GM18858 (cell line): Measurements from ENCODE around the gene MTOR.

Source experiments
- ATAC-seq: cut with Tn5 transposase; IDR thresholded peaks from one replicate; pipeline ENCODE4 v1.9.1; 2021; ENCODE audit not compliant: unreplicated experiment

The MTOR gene

DNA sequence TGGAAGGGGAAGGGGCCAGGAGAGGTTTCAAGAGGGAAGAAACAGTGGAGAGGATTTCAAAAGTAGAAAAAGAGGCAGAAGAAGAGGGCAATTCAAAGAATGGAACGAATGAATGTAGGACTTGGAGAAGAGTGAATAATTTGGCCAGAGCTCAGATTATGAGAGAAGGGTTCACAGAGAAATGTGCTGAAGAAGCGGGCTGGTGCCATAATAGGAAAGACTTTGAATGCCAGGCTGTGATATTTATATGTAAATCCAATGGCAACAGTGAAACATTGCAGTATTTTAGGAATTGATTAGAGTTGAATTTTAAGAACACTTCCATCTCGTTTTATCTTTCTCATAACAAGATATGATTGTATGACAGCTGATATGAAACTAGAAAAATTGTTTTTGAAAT is 109.2 kb downstream of the MTOR start:
- ATAC-seq = no peak

DNA sequence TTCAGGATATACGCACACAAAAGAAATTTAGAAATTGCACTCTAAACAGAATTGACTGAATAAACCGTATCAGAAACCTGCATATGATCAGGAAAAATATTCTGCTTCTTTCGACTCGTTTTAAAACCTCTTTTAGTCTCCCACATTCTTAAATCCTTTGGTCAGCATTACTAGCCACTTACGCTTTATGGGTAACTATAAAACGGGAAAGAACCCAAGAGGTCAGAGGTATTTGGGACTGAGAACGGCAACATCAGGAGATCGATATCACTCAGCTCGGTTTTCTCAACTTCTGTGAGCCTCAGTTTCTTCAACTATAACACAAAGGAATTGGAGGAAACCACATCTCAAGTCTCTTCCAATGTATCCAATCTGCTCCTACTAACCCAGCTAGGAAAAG is 109.6 kb downstream of the MTOR start:
- no peak for ATAC-seq

DNA sequence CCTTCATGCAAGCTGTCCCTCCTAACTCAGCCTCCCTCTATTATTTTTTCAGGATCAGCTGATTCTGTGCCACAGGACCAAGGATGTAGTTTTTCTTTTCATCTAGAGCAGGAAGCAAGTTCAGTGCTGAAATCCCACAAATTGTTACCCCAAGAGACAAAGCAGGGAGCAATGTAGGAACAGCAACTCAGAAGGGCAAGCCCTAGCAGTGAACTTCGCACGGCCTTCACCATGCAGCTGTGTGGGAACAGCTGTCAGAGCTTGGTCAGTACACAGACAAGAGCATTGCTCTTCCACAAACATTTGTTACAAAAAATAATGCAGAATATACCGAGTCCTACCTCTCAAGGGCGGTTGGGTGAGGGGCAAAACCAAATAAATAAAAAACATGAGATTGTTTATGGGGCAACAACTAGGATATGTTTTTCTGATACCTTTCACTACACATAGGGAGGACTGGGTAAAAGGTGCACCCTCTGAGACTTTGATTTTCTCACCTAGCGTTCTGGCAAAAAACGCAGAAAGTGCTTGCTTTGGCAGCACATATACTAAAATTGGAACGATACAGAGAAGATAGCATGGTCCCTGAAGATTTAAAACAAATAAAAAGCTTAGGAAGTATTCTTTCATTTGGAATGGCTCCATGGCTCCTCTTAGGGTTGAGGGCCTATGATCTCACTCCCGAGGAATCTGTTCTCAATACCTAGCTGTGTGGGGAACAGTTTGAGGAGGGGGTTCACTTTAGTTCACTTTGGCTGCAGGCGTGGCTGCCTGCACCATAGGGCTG is 110.3 kb downstream of the MTOR start:
- no peak for ATAC-seq

DNA sequence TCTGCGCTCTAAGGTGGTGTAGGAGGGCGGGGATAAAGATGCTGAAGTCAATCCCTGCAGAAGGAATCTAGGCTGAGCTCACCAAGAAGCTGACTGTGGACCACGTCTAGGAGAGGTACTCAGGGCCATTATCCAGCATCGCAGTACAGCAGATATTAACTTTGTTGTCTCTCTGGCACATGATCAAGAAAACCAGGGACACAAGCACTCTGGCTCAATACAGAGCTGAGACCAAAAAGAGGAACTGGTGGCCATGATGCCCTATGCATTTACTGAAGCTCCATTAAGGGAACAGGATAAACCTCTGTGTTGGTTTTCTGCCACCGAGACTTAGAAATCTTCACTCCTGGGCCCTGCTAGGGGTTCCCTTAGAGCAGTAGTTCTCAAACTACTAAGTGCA is 111.2 kb downstream of the MTOR start:
- ATAC-seq = no peak

DNA sequence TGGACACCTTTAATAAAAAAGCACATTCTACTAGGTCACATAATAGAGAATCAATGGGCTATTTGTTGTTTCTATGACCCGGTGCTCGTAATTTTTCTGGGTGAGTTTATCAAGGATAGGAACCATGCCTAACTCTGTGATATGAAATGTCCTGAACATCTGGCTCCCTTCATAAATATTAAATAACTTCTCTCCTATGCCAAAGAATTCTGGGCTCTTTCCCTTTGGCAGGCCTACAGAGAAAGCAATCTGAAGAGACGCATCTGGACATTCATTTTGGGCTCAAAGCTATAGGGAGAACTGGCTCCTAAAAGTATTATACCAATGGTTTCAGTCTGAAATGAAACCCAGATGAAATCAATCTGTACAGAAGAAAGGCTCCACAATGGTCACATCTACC is 112.0 kb downstream of the MTOR start:
- no peak for ATAC-seq

DNA sequence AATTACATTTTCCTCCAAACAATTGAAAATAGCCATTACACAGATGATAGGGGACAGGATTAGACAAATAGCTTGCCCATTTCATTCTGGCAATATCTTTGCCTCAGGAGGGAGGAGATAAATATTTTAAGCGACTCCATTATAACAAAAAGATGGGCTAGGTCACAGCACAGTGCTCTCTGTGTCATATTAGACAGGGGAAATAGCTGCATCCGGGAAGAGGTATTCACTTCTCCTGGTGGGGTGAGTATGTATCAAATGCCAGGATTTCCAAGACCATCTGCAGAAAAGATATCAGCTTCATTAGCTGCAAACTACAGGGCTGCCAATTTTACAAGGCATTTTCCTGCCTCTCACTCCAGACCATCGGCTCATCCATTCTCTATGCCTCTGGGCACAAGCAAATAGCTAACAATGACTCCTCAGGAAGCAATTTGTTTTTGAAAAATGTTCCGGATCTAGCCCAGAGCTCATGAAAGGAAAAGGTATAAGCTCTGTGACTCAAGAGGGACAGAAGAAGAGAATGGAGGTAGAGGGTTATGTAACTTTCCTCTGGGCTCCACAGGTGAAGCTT is 115.1 kb downstream of the MTOR start:
- no peak for ATAC-seq

DNA sequence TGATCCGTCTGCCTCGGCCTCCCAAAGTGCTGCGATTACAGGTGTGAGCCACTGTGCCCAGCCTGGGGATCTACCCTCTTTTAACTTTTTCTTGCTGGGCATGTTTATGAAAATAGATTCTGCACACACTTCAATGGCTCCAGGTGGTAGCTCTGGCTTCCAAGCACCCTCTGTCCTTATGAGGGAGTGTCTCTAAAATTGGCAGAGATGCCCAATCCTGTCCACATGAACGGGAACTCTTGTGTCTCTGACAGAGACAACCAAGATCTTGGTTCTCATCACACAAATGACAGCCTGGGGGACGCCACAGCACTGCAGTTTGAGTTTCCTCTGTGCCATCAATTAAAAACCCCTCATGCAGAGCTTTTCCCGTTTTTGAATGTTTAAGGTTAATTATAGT is 116.6 kb downstream of the MTOR start:
- no peak for ATAC-seq

DNA sequence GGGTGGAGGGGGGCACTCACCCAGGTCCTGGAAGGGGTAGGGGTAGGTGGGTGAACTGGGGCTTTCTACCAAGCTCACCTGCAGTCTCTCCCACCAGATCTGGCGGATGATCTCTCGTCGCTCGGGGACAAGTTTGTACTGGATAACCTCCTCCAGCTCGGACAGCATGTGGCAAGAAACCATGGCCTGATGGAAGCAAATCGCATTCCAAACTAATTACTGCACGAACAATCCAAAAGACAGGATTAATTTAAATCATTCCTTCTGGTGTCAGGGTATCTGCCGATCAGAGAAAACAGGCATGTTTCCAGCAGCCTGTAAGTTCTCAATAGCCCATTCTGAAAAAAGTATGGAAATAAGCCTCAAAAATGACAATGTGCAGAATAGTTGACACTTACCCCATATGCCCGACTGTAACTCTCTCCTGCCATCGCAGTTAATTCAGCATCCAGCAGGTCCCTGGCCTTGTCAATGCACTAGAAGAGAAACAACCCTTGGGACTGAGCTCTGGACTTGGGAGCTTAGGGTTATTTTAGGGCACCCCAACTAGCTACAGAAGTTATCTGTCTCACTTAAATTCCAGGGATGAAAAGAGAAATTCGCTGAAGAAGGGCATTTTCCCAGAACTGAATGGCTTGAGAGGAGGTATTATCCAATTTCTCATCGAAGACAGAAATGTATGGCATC is 117.6 kb downstream of the MTOR start:
- no peak for ATAC-seq

DNA sequence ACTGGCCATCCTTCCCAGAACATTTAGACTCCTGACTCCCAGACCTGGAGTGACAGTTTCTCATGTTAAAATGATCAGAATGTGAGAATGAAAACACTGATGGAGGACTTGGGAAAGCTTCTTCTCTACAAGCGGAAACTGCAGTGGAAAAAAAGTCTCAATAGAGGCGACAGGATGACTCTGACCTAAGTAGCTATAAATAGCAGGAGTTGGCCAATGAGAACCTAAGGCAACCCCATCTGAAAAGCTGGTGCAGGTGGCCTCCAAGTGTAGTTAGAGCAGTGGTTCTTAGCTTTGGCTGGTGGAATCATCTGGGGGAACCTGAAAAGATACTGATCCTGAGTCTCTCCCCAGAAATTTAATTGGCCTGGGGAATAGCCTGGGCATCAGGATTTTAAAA is 118.4 kb downstream of the MTOR start:
- ATAC-seq = no peak

DNA sequence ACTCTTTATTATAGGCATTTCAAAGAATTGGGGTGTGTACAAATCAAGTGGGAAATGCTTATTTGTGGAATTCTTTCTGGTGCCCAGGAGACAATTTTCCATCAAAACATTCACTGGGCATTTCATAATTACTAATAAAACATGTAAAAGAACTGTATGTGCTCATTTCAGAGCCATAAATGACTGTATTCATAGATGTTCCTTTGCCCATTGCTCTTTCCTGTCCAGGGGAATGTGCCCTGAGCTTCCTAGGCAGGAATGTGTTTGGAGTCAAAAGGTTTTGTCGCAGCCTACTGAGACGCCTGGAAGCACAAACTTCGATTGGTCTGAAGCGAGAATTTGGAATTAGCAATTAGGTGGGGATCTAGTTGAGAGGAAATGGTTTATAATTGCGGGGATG is 119.0 kb downstream of the MTOR start:
- no peak for ATAC-seq

DNA sequence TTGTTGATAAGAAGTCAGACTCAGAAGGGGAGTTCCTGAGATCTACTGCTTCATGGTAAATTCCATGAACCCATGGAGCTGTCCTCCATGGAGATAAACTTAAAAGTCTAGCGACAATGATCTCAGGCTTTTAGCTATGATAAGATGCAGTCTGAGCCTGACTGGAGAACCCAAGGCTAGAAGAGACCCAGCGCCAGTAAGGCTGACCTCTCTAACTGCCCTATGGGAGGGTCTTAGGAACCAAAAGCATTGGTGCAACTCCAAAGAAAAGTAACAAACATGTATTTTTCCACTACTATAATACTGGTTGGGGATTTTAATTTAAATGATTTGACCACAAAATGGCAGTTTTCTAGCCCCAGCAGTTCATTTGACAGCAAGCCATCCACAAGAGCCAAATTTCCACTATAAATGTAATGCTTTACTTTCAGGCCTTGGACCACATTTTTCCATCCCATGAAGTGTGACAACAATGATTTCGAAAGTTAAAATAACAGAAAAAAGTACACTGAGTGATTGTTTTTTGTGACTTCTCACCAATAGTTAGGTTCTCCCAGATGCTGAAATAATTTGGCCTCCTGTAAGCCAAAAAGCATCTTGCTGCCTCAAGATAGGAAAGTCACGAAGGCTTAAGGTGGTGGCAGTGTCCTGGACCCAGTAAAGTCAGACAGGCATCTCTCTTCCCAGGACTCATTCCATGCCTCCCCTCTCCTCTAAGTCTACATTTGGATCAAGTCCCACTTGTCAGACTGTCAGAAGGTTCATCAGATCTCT is 119.5 kb downstream of the MTOR start:
- no peak for ATAC-seq

DNA sequence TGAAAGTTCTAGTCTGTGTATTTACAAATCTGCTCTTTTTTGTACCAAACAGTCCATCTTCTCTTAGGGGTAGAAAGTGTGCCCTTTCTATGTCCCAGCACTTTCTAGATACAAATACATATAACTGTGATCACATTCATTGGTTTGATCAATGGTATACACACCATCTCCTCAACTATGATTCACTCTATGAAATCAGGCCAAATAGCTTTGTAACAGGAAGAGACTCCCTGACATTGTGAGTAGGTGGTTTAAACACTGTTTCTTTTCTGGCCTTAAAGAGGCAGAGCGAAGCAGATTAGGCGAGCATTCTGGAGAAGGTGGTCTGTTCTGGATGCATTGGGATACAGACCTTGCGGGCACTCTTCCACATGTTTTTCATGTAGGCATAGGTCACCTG is 123.4 kb downstream of the MTOR start:
- no peak for ATAC-seq

DNA sequence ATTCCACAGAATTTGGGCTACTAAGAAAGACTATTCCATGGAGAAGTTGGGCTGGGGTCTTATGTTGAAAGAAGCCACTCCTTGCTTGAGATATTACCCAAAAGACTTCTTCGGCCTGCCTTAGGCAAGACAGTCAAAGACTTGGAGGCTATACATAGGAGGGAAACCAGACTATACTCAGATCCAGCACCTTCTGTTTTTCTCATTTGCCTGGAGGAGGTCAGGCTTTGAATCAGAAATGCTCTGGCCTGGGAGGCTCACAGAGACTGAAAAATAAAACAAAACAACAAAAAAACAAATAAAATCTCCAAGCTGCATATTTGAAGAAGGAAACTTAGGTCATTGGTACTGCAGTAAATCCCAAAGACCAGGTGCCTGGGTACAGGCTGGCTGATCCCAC is 124.3 kb downstream of the MTOR start:
- no peak for ATAC-seq

DNA sequence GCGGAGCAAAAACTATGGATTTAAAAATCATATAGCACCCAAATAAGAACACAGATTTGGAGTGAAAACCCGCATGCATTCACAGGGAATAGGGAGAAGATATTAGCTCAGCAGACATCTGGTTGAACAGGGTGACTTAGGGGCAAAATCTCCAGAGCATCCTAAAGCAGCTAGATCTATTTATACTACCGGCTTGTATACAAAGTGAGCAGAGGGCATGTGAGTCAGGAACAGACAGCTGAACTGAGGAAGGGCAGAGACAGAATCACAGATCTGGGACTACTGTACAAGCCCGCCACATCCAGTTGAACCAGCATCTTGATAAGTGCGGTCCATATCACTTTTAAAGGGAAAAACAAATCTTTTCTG is 127.5 kb downstream of the MTOR start:
- no peak for ATAC-seq

DNA sequence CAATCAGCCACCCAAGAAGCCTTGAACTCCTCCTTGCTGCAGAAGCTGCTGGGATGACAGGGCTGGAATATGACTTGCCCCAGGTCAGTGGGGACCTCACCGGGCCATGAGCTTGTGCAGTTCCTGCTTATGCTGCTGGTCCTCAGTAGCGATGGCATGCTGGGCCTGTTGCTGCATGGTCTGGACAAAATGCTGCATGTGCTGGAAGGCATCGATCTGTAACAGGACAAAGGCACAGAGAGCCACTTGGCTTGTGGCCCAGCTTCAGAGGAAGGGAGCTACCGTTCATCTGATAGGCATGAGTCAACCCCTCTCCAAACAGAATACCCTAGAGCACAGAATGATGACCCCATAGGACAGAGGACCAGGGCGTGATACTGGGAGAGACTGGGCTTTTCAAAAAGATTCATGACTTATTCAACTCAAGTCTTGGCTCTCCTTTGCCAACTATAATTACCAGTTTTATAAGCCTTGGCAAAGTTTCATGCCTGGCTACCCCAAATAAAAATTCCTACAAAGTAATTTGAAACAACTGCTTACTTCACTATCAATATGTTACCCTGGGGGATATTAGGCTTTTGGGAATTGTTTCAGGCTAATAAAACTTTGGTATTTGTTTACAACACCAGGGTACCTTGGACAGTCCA is 128.0 kb downstream of the MTOR start:
- ATAC-seq = no peak

DNA sequence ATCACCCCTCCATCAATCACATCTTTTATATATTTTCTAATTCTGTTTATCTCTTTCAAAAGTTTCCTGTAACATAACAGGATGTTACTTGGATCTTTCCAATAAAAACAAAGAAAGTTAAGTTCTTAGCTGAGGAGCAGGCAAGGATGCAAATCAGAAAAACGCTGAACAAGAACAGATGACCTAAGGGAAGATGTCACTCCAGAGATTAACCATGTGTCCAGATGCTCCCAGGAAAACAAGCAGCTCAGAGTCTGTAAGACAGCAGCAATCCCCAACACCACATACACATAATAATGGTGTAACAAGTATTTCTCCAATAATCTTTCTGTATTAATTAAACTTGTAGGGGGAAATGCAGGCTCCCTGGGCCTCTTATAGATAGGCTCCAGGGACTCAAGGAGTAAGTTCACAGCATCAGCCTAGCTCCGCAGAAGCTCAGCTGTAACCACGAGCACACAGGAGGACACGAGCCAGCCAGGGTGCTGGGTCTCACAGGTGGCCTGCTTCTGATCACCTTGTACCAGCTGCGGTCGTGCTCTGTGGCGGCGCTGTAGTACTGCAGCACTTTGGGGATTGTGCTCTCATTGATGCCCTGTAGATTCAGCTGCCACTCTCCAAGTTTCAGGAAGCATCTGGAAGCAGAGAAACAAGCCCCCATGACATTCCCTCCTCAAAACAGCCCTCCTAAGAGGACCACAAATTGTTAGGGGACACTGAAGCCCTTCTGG is 129.6 kb downstream of the MTOR start:
- no peak for ATAC-seq

DNA sequence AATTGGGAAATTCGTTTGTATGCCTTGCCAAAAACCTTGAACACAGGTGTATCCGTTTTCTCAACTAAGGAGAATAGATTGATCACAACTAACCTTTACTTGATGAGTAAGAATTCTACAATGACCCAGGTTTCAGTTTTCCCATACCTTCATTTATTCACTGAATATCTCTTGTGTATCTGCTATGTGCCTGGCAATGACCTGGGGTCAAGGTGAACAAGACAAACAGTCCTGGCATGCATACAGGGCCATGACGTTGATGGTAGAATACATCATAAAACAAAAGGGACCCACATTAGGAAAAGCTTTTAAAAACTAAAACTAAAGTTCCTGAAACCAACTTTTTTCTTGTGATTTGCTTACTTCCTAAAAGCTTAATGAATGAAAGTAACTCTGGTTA is 130.5 kb downstream of the MTOR start:
- no peak for ATAC-seq

DNA sequence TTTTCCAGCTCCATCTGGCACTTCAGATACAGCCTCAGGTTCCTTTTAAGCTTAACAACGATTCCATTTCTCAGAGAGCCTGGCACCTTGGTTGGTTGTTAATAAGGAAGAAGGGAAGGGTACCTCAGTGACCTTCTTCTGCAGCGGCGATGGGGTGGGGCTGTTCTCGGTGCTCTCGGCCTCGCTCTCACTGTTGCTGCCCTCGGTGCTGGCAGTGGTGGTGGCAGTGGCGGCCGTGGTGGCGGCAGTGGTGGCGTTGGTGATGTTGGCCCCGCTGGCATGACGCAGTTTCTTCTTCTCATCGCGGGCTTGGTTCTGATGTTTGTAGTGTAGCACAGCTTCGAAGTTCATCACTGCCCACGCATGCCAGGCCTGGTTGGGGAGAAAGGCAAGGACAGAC is 131.9 kb downstream of the MTOR start:
- ATAC-seq = no peak

DNA sequence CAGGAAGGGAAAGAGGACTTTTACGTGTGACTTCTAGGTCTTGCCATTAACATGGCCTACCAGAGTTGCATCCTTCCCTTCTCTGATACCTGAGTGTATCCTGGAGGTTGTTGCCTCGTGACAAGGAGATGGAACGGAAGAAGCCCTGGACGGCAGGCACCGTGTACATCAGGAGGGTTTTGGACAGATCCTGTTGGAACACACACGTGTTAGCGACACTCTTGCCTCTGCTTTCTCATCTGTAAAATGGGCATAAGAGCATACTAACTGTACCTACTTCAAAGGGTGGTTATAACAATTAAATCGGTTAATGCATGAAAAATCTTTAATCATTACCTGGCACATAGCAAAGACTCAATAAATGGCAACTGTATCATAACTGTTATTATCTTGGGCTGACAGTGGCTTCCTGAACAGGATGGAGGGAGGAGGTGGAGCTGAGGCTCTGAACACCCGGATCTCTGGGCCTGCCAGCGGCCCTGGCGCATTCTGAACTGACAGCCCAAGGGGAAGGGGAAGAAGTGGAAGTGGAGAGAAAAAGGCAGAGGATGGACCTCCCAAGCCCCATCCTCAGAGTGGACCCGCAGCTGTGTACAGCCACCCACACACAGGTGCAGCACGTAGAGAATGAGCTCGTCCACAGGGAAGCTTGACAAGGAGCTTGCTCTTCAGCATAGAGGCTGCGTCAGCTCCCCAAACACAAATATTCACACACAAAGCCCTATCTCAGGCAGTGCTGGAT is 132.5 kb downstream of the MTOR start:
- ATAC-seq = no peak

DNA sequence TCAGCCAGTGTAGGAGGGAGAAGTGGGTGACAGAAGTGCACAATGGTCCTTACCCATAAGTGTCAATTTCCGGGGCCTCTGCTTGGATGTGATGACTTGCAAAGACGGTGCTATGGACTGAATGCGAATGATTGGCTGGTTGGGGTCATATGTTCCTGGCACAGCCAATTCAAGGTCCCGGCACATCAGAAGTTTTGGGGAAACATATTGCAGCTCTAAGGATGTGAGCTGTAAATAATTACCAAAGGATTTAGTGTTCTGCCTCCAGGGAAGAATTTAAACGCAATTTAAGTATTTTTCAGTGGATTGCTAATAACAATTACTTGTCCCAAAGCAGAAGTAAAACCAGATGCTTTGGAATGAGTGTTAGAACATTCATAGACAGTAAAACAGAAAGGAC is 135.8 kb downstream of the MTOR start:
- no peak for ATAC-seq
